ENCODE measurements around the gene TMEM9.

DNA sequence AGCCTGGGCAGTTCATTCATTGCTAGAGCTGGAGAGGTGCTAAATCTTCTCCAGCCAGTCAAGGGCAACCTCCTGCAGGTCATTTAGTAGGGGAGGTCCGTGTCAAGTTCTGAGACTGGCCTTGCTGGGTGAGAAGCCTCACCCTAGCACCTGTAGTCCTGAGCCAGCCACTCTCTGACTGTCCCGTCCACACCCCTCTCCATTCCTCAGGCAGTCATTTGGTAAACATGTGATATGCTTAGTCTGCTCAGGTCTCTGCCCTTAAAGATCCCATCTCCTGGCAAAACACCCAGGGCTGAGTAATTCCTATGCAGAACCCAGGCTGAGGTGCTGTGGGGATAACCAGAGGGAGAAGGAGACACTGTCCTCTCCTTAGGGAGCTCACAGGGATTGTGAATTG is 22.7 kb upstream of the TMEM9 start:
- TF ChIP-seq CTCF (IDR thresholded peaks at IDR 0.05) (no peak), EZH2phosphoT487 (IDR thresholded peaks at IDR 0.05) (no peak)

Data from neural progenitor cell (in vitro differentiated cells).